ENCODE results near the gene RBP5. TPM values are rescaled to one million over a fixed set of nuclear protein-coding genes. Genes with fewer than 3 reads are reported as not detected.

RBP5 gene
- polyA plus RNA-seq, 2 of the 4 experiments (the other 2 are of a cell fraction), result 0.25 TPM; not detected in 1

GRCh38 chr12:7108796-7109571, 19.7 kb downstream of the RBP5 start, which contains the start of gene C1RL:
Gene C1RL (minus strand): TSS chr12:7109214. CDS start chr12:7109180, 34 bp downstream.
- WGBS (ENCODE audit: missing lambda C conversion rate), result 15% methylated on average over 23 of the region's 23 CpGs
- Histone ChIP-seq H3K4me2 (peak within 1 kb of the TSS; percentile 94), H3K4me3 (peak within 1 kb of the TSS; percentile 55), H3K9me3 (peaks cover 17% of the 10 kb centered on the region), H3K4me1 (peaks cover 30% of the 10 kb centered on the region), H3K27ac (peak within 1 kb of the TSS; percentile 96 to 97)
- peak; percentile 81 for FAIRE-seq
- CTCF ChIA-PET, result interaction anchor here (0.6 to 8.4 kb wide), 39 partner anchors 9 to 292 kb away, joined by 3 to 309 read pairs (median 4); partner anchors contain the start of genes C12orf57, C1R, C1S and CLSTN3
- POLR2A ChIA-PET, result interaction anchor here (0.5 to 4.0 kb wide), 11 partner anchors 9 to 165 kb away, joined by 3 to 30 read pairs (median 3); partner anchors contain the start of genes C12orf57, C1S, LPCAT3 and RNU7-1
- peak; percentile 73 to 90 for DNase-seq (ENCODE audit: low read depth in 1 of 2, low spot score in 1 of 2)
- peak; percentile 67 to 71 for ATAC-seq
- TF ChIP-seq HOXB13 (CRISPR knock-in tag; IDR thresholded peaks at IDR 0.05; ENCODE audit: low read depth), result no peak
- TF ChIP-seq RFX5 (IDR thresholded peaks at IDR 0.05), result no peak
- no peak for TF ChIP-seq ELK1 (IDR thresholded peaks at IDR 0.05; ENCODE audit: low read depth, low read length)
- TF ChIP-seq E2F6 (IDR thresholded peaks at IDR 0.05; ENCODE audit: borderline replicate concordance, low read depth), result no peak
- no peak for TF ChIP-seq EHMT2 (IDR thresholded peaks at IDR 0.05; ENCODE audit: low read depth)
- TF ChIP-seq HES2 (IDR thresholded peaks at IDR 0.05), result no peak
- TF ChIP-seq MAFK (IDR thresholded peaks at IDR 0.05; ENCODE audit: partially characterized antibody), result no peak
- TF ChIP-seq POLR2AphosphoS2 (conservative IDR thresholded peaks at IDR 0.05; ENCODE audit: low read length), result no peak
- TF ChIP-seq PBX3 (IDR thresholded peaks at IDR 0.05), result peak; percentile 42; the same call in 1 of the 2 replicates
- peak; percentile 52 for TF ChIP-seq CHD2 (IDR thresholded peaks at IDR 0.05; ENCODE audit: low read length, partially characterized antibody)
- peak; percentile 59 for TF ChIP-seq KDM5A (IDR thresholded peaks at IDR 0.05)
- no peak for TF ChIP-seq KDM1A (IDR thresholded peaks at IDR 0.05; ENCODE audit: low read depth)
- TF ChIP-seq NR3C1 (IDR thresholded peaks at IDR 0.05), result no peak
- TF ChIP-seq CBX8 (IDR thresholded peaks at IDR 0.05), result no peak
- no peak for TF ChIP-seq BHLHE40 (IDR thresholded peaks at IDR 0.05; ENCODE audit: low read depth, low read length)
- TF ChIP-seq SREBF2 (IDR thresholded peaks at IDR 0.05), result no peak
- TF ChIP-seq HMGXB4 (CRISPR knock-in tag; IDR thresholded peaks at IDR 0.05; ENCODE audit: borderline replicate concordance), result no peak
- peak; percentile 24; the same call in 1 of the 2 replicates for TF ChIP-seq GATA3 (IDR thresholded peaks at IDR 0.05; ENCODE audit: borderline replicate concordance)
- TF ChIP-seq NFE2L2 (conservative IDR thresholded peaks at IDR 0.05; ENCODE audit: low read length), result no peak
- no peak for TF ChIP-seq ZFP36 (IDR thresholded peaks at IDR 0.05; ENCODE audit: borderline replicate concordance, partially characterized antibody)
- TF ChIP-seq BCL3 (IDR thresholded peaks at IDR 0.05), result peak; percentile 51; the same call in 1 of the 3 replicates
- TF ChIP-seq USF2 (IDR thresholded peaks at IDR 0.05), result no peak
- TF ChIP-seq CHD4 (IDR thresholded peaks at IDR 0.05; ENCODE audit: borderline replicate concordance), result no peak
- TF ChIP-seq MAX (IDR thresholded peaks at IDR 0.05), result peak; percentile 29; the same call in 1 of the 2 replicates
- TF ChIP-seq RAD21 (conservative IDR thresholded peaks at IDR 0.05 in 1 of 2, IDR thresholded peaks at IDR 0.05 in 1 of 2), result peak; percentile 81
- no peak for TF ChIP-seq HDAC2 (IDR thresholded peaks at IDR 0.05)
- TF ChIP-seq FOSB (CRISPR knock-in tag; IDR thresholded peaks at IDR 0.05), result no peak
- no peak for TF ChIP-seq FOXS1 (CRISPR knock-in tag; IDR thresholded peaks at IDR 0.05)
- no peak for TF ChIP-seq MYC (IDR thresholded peaks at IDR 0.05; ENCODE audit: borderline replicate concordance, low read length)
- TF ChIP-seq CBX2 (IDR thresholded peaks at IDR 0.05; ENCODE audit: borderline replicate concordance, low read depth), result no peak
- no peak for TF ChIP-seq HOXB5 (CRISPR knock-in tag; IDR thresholded peaks at IDR 0.05)
- peak in 1 of 2 experiments; percentile 68; a peak in 3 of 5 replicates for TF ChIP-seq JUN (IDR thresholded peaks at IDR 0.05)
- TF ChIP-seq SMC3 (IDR thresholded peaks at IDR 0.05), result peak; percentile 86
- no peak for TF ChIP-seq NPAS2 (CRISPR knock-in tag; IDR thresholded peaks at IDR 0.05; ENCODE audit: borderline replicate concordance)

All from A549 (cell line).